Nephron progenitor cell (in vitro differentiated cells): ENCODE results near the gene DAB2IP.
A peak's percentile ranks its signal among the peaks of the same experiment; 100 is the strongest.

Source experiments
- DNase-seq: peaks from one replicate; pipeline ENCODE4 v3.0.0; 2021
- H3K27ac Mint-ChIP-seq: 2 replicates; pipeline ENCODE4 v1.8.0; 2021; ENCODE audit warnings: mild to moderate bottlenecking, moderate library complexity, mixed read lengths
- H3K27me3 Mint-ChIP-seq: 2 replicates; pipeline ENCODE4 v1.8.0; 2021; ENCODE audit warnings: mild to moderate bottlenecking, low read depth, mixed read lengths; ENCODE audit not compliant: poor library complexity
- H3K36me3 Mint-ChIP-seq: 2 replicates; pipeline ENCODE4 v1.8.0; 2021; ENCODE audit warnings: low read depth, mixed read lengths
- H3K4me1 Mint-ChIP-seq: 2 replicates; pipeline ENCODE4 v1.8.0; 2021; ENCODE audit warnings: mixed read lengths
- H3K4me3 Mint-ChIP-seq: 2 replicates; pipeline ENCODE4 v1.8.0; 2021; ENCODE audit warnings: mild to moderate bottlenecking, moderate library complexity, mixed read lengths
- H3K9me3 Mint-ChIP-seq: 2 replicates; pipeline ENCODE4 v1.8.0; 2021; ENCODE audit warnings: mild to moderate bottlenecking, moderate library complexity, mixed read lengths
- TF ChIP-seq, protein P1 (sequence below): fragments of 200-600 bp; sonication (generic); IDR thresholded peaks from 2 replicates; pipeline ENCODE4 v1.5.0; 2021; ENCODE audit warnings: antibody characterized with exemption

DAB2IP gene

DNA sequence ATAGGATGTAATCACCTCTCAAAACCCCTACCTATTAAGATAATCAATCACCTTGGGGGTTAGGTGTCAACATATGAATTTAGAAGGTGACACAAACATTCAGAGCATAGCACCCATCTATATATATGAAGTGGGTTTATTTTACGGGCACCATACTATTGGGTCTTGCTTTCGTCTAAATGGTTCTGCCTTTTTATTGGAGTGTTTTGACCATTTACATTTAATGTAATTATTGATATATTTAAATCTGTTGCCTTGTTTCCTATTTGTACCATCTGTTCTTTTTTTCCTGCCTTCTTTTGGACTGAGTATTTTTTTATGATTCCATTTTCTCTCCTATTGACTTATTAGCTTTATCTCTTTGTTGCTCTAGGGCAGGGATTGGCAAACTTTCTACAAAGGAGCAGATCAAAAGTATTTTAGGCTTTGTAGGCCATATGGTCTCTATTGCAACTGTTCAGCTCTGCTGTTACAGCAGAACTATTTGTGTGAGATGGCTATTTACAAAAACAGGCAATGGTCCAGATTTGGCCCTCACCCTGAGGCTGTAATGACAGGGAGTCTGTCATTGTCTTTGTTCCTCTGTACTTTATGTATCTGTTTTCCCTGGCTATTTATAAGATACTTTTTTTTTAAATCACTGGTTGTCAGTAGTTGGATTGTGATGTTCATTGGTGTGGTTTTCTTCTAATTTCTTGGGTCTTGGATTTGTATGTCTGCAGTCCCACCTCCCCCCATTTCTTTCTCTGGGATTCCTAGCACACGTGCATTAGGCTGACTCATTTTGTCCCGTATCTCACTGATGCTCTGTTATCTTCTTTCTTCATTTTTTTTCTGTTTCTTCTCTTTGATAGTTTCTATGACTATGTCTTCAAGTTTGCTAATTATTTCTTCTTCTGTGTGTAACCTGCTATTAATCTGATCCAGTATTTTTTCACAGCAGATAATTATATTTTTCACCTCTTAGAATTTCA lies 127.1 kb downstream of the DAB2IP start:
- no peak overlapping the region for H3K4me3 Mint-ChIP-seq
- H3K27ac Mint-ChIP-seq: no peak overlapping the region
- H3K36me3 Mint-ChIP-seq: peaks cover 62% of the 10 kb centered on the region
- H3K27me3 Mint-ChIP-seq: peaks cover 6% of the 10 kb centered on the region
- peaks cover 4% of the 10 kb centered on the region for H3K9me3 Mint-ChIP-seq
- DNase-seq: no peak
- TF ChIP-seq, protein P1, sequence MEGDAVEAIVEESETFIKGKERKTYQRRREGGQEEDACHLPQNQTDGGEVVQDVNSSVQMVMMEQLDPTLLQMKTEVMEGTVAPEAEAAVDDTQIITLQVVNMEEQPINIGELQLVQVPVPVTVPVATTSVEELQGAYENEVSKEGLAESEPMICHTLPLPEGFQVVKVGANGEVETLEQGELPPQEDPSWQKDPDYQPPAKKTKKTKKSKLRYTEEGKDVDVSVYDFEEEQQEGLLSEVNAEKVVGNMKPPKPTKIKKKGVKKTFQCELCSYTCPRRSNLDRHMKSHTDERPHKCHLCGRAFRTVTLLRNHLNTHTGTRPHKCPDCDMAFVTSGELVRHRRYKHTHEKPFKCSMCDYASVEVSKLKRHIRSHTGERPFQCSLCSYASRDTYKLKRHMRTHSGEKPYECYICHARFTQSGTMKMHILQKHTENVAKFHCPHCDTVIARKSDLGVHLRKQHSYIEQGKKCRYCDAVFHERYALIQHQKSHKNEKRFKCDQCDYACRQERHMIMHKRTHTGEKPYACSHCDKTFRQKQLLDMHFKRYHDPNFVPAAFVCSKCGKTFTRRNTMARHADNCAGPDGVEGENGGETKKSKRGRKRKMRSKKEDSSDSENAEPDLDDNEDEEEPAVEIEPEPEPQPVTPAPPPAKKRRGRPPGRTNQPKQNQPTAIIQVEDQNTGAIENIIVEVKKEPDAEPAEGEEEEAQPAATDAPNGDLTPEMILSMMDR: no peak
- H3K4me1 Mint-ChIP-seq: peaks cover 38% of the 10 kb centered on the region

DNA sequence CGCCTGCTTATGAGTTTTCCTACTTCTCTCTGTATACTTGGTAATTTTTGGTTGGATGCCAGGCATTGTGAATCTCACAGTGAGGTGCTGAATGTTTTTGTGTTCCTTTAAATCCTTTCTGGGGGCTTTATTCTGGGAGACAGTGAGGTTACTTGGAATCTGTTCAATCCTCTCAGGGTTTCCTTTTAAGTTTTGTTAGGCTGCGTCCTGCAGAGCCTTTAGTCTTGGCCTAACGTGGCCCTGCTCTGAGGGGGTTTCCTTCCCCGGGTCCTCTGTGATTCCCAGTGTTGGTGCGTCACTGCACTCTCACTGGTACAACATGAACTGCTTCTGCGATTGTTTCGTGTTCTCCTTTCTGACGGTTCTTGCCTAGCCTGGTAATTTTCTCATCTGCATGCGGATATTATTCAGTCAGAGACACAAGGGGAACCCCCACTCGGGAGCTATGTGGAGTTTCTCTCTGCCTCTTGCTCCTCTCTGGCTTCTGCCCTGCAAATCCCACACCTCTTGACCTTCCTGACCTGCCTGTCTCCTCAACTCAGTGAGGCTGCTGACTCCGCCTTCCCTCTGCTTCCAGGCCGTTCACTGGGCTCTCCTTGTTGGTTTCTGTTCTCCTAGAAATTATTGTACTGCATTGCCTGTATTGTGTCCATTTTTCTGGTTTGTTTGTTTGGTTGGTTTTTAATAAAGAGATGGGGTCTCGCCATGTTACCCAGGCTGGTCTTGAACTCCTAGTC lies 128.1 kb downstream of the DAB2IP start:
- TF ChIP-seq, protein P1: no peak
- Mint-ChIP-seq H3K9me3 (peaks cover 4% of the 10 kb centered on the region), H3K27me3 (peaks cover 6% of the 10 kb centered on the region), H3K4me3 (no peak overlapping the region), H3K27ac (peak overlapping the region; percentile 55), H3K36me3 (peaks cover 62% of the 10 kb centered on the region), H3K4me1 (peaks cover 48% of the 10 kb centered on the region)
- DNase-seq: no peak

DNA sequence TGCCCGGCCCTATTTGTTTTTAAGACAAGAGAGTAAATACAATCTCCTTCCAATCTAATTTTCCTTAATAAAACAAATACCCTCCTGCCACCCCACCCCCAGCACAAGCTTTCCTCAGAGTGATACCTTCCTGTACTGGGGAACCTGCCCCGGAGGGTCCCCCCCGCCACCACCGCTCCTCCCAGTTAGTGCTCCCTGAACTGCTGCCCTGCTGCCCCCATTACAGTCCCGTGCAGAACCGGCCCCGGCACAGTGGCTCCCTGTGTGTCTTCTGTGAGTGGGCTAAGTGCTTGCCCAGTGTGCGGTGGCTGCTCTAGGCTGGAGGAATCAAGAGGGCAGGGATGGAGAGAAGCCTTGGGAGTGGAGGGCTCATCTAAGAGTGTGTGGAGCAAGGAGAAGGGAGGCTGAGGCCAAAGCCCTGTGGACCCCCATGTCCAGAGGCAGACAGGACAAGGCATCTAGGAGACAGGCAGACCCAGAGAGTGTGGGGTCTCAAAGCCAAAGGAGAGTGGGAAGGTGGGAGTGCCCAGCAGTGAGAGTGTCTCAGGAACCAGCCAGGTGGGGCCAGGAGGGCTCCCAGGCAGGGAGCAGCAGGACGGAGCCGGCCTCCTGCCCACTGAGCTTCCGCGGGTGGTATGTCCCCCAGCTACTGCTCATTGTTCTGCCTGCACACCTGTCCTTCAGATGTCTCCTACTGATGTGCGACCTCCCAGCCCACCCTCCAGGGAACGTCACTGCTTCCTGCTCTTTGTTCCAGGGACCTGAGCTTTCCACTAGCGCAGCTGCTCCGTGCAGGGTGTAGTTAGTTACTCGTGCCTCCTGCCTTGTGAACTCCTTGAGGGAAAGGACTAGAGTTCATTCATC lies 129.0 kb downstream of the DAB2IP start:
- Mint-ChIP-seq H3K36me3 (peaks cover 61% of the 10 kb centered on the region), H3K4me3 (no peak overlapping the region), H3K27me3 (peaks cover 6% of the 10 kb centered on the region), H3K9me3 (peaks cover 4% of the 10 kb centered on the region), H3K27ac (no peak overlapping the region), H3K4me1 (peaks cover 55% of the 10 kb centered on the region)
- no peak for DNase-seq
- TF ChIP-seq, protein P1: no peak

DNA sequence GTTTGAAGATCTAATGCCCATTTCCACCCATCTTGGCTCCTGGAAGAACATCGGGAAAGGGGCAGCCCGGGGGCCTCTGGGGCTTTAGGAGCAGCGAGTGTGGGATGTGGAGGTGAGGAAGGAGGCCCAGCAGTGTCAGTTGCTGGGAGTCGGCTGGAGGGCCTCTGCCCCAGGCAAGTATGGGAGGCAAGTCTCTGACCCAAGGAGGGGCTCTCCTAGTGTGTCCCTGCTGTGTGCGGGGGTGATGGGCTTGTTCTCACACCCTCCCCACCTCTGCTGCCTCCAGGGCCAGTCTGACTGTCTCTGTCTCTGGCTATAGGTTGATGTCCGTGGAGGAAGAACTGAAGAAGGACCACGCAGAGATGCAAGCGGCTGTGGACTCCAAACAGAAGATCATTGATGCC lies 129.7 kb downstream of the DAB2IP start:
- H3K4me3 Mint-ChIP-seq: no peak overlapping the region
- peaks cover 6% of the 10 kb centered on the region for H3K27me3 Mint-ChIP-seq
- TF ChIP-seq, protein P1: no peak
- peaks cover 54% of the 10 kb centered on the region for H3K36me3 Mint-ChIP-seq
- no peak for DNase-seq
- peaks cover 4% of the 10 kb centered on the region for H3K9me3 Mint-ChIP-seq
- H3K27ac Mint-ChIP-seq: peak overlapping the region; percentile 74
- peaks cover 55% of the 10 kb centered on the region for H3K4me1 Mint-ChIP-seq

DNA sequence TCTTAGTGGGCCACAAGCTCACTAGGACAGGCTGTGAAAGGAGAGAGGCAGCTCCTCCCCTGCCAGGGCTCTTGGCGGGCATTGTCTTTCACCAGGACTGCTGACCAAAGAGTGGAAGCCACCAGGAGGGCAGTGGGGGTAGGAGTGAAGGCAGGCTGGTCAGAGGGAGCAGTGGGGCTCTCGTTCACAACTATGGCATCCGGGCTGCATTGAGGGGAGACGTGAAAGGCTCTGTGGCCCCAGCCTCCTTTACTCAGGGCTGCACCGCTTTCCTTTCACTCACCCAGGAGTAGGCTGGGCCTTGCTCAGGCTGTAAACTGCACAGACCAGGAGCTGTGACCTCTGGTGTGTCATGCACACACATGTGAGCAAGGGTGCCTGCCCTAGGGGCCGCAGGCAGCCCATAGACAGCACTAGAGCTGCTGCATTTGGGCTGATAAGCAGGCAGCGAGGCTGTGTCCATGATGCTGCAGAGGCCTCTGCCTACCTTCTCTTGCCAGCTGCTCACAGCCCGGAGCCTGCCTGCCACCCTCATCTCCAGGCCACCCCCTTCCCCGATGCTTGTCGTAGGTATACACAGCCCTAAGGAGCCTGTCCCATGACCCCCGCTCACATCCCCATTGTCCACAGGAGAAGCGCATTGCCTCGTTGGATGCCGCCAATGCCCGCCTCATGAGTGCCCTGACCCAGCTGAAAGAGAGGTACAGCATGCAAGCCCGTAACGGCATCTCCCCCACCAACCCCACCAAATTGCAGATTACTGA lies 130.4 kb downstream of the DAB2IP start:
- H3K4me1 Mint-ChIP-seq: peaks cover 55% of the 10 kb centered on the region
- TF ChIP-seq, protein P1: no peak
- no peak for DNase-seq
- H3K36me3 Mint-ChIP-seq: peaks cover 46% of the 10 kb centered on the region
- H3K27me3 Mint-ChIP-seq: peaks cover 6% of the 10 kb centered on the region
- H3K4me3 Mint-ChIP-seq: no peak overlapping the region
- peaks cover 4% of the 10 kb centered on the region for H3K9me3 Mint-ChIP-seq
- H3K27ac Mint-ChIP-seq: peak overlapping the region; percentile 79
